GM10847 (cell line): ENCODE results near the gene TDRD10.

Source experiments
- POLR2A ChIP-seq: IDR thresholded peaks from 2 replicates; pipeline ENCODE4 v1.6.1; 2011; ENCODE audit not compliant: insufficient read length; ENCODE audit errors: extremely low read depth

TDRD10 gene

GRCh38 chr1:154502066-154502743 lies at the start of gene TDRD10, which contains the start of gene SHE:
Gene TDRD10, plus strand, starts transcription at chr1:154502219. Its CDS starts 4,685 bp downstream, at chr1:154506904.
Gene SHE, minus strand, starts transcription at chr1:154502412. Its CDS starts 386 bp downstream, at chr1:154502026.
- TF ChIP-seq POLR2A = no peak

GRCh38 chr1:154453161-154453560 lies 48.9 kb upstream of the TDRD10 start:
- TF ChIP-seq POLR2A = no peak

GRCh38 chr1:154453574-154454352 lies 48.3 kb upstream of the TDRD10 start:
- no peak for TF ChIP-seq POLR2A

- no peak for TF ChIP-seq POLR2A
Observed at GRCh38 chr1:154454386-154455120, 47.5 kb upstream of the TDRD10 start.

GRCh38 chr1:154456631-154457030 lies 45.4 kb upstream of the TDRD10 start:
- TF ChIP-seq POLR2A = no peak

- no peak for TF ChIP-seq POLR2A
Observed at GRCh38 chr1:154459080-154459479, 42.9 kb upstream of the TDRD10 start.

- no peak for TF ChIP-seq POLR2A
Observed at GRCh38 chr1:154460695-154461260, 41.2 kb upstream of the TDRD10 start.

- no peak for TF ChIP-seq POLR2A
Observed at GRCh38 chr1:154463512-154463990, 38.5 kb upstream of the TDRD10 start.

GRCh38 chr1:154465621-154466195 lies 36.3 kb upstream of the TDRD10 start:
- TF ChIP-seq POLR2A = no peak

GRCh38 chr1:154466206-154466605 lies 35.8 kb upstream of the TDRD10 start:
- TF ChIP-seq POLR2A = no peak

- no peak for TF ChIP-seq POLR2A
Observed at GRCh38 chr1:154466921-154467417, 35.0 kb upstream of the TDRD10 start.

GRCh38 chr1:154467434-154468102 lies 34.5 kb upstream of the TDRD10 start:
- no peak for TF ChIP-seq POLR2A

- no peak for TF ChIP-seq POLR2A
Observed at GRCh38 chr1:154468535-154469250, 33.3 kb upstream of the TDRD10 start.
